Motor neuron (in vitro differentiated cells): Measurements from ENCODE around the gene SLC30A7. TPM values are rescaled to one million over a fixed set of nuclear protein-coding genes. Genes with fewer than 3 reads are reported as not detected.
A peak's percentile ranks its signal among the peaks of the same experiment; 100 is the strongest.

Experiments used
- ATAC-seq, 8 experiments: fragments of 200-7000 bp; cut with Tn5 transposase; replicated peaks in 6 of 8; 2 replicates each; pipeline ENCODE4 v1.8.0; 2021; ENCODE audit warnings: mild to moderate bottlenecking in 8 of 8, moderate library complexity in 8 of 8
- H3K27ac ChIP-seq, 2 donors: fragments of 250-450 bp; sonication (Bioruptor Pico); 2 replicates each; pipeline ENCODE4 v1.9.0; 2021; ENCODE audit warnings: antibody characterized with exemption in 2 of 2, mild to moderate bottlenecking in 2 of 2, moderate library complexity in 1 of 2
- H3K4me1 ChIP-seq, 2 donors: fragments of 250-450 bp; sonication (Bioruptor Pico); replicated peaks in 1 of 2; 2 replicates each; pipeline ENCODE4 v1.6.1; 2021; ENCODE audit warnings: antibody characterized with exemption in 2 of 2, mild to moderate bottlenecking in 2 of 2, moderate library complexity in 1 of 2
- H3K4me3 ChIP-seq, 5 donors: fragments of 250-450 bp; sonication (Bioruptor Pico); 2 replicates each; pipeline ENCODE4 v1.9.0; 2021; ENCODE audit warnings: antibody characterized with exemption in 5 of 5, mild to moderate bottlenecking in 5 of 5, moderate library complexity in 4 of 5
- WGBS, 10 experiments: fragments of 450-650 bp; shearing (Covaris generic); methylation state at CpG; one replicate each; pipeline ENCODE4 v1.0.0; 2022; 5-methylcytosine and 5-hydroxymethylcytosine counted together
- in situ Hi-C, 9 experiments: fragments of 400-800 bp; cut with MboI; loops; one replicate each; pipeline ENCODE4 v1.15.0; 2021; ENCODE audit warnings: low sequenced_read_pairs in 9 of 9, low pct_unique_long_range_greater_than_20kb in 2 of 9; ENCODE audit not compliant: unreplicated experiment in 9 of 9
- total RNA-seq, 8 experiments: library from RNA; unstranded; fragments of 300-600 nt; gene quantifications; 2 replicates each; pipeline versions ENCODE4 v1.2.3 to v1.2.4, GENCODE V29; 2022

Gene SLC30A7
- total RNA-seq, 8 experiments from 2014 or later, result 19.6 to 27.0 (median 21.1) TPM

- peak; percentile 48 to 78 (median 72) for ATAC-seq
- H3K4me1 ChIP-seq, result peaks cover 11 to 23% of the 10 kb centered on the region in 2 donors
- in situ Hi-C loops, result no loop called here
- peak within 1 kb of the TSS; percentile 76 to 88 for H3K27ac ChIP-seq
- WGBS, 10 experiments, result 0 to 1% (median 0%) methylated on average over 2 to 43 of the region's 47 CpGs
- H3K4me3 ChIP-seq, result peak within 1 kb of the TSS; percentile 65 to 90 (median 84)
Measured at GRCh38 chr1:100894603-100895539, 1.0 kb upstream of the SLC30A7 start, which contains the start of gene EXTL2. TSS of gene EXTL2 (minus strand) at chr1:100894842. CDS start at chr1:100888757, 6,085 bp downstream.

- peak overlapping the region; percentile 65 to 90 (median 84) for H3K4me3 ChIP-seq
- in situ Hi-C loops, result no loop called here
- peak in 6 of 8 experiments; percentile 4 to 14 (median 9) for ATAC-seq
- H3K4me1 ChIP-seq, result peaks cover 11 to 23% of the 10 kb centered on the region in 2 donors
- H3K27ac ChIP-seq, result peak overlapping the region; percentile 76 to 88
- 0% methylated on average over 1 to 12 of the region's 12 CpGs; no CpG with 5 or more reads in 3 of the 10 experiments for WGBS, 10 experiments
Measured at GRCh38 chr1:100896481-100896982, 642 bp downstream of the SLC30A7 start.

- no peak for ATAC-seq
- 93 to 100% (median 100%) methylated on average over 1 of the region's 1 CpG; no CpG with 5 or more reads in 2 of the 10 experiments for WGBS, 10 experiments
- H3K4me1 ChIP-seq, result peaks cover 3 to 10% of the 10 kb centered on the region in 2 donors
- no peak overlapping the region for H3K27ac ChIP-seq
- in situ Hi-C loops, result loop anchor here in 3 of 9 experiments (25.0 kb wide), 2 partner anchors 335 to 385 kb away; partner anchors contain the start of gene S1PR1 (in 1 of the 3)
- no peak overlapping the region for H3K4me3 ChIP-seq
Measured at GRCh38 chr1:100902365-100902764, 6.5 kb downstream of the SLC30A7 start.

GRCh38 chr1:100903777-100904176, 7.9 kb downstream of the SLC30A7 start:
- no peak overlapping the region for H3K4me3 ChIP-seq
- in situ Hi-C loops, result loop anchor here in 3 of 9 experiments (25.0 kb wide), 2 partner anchors 334 to 384 kb away; partner anchors contain the start of gene S1PR1 (in 1 of the 3)
- H3K4me1 ChIP-seq, result no peaks in the 10 kb centered on the region
- no peak overlapping the region for H3K27ac ChIP-seq
- no peak for ATAC-seq
- 89 to 100% (median 100%) methylated on average over 1 of the region's 1 CpG; no CpG with 5 or more reads in 2 of the 10 experiments for WGBS, 10 experiments

- 93 to 100% (median 100%) methylated on average over 1 to 2 of the region's 2 CpGs; no CpG with 5 or more reads in 1 of the 10 experiments for WGBS, 10 experiments
- in situ Hi-C loops, result loop anchor here in 3 of 9 experiments (25.0 kb wide), 2 partner anchors 333 to 383 kb away; partner anchors contain the start of gene S1PR1 (in 1 of the 3)
- Histone ChIP-seq H3K4me3 (no peak overlapping the region), H3K27ac (no peak overlapping the region), H3K4me1 (no peaks in the 10 kb centered on the region)
- no peak for ATAC-seq
Measured at GRCh38 chr1:100904528-100904927, 8.6 kb downstream of the SLC30A7 start.

- Histone ChIP-seq H3K4me1 (no peaks in the 10 kb centered on the region), H3K4me3 (no peak overlapping the region), H3K27ac (no peak overlapping the region)
- in situ Hi-C loops, result loop anchor here in 3 of 9 experiments (25.0 kb wide), 2 partner anchors 332 to 382 kb away; partner anchors contain the start of gene S1PR1 (in 1 of the 3)
- no peak for ATAC-seq
- 93 to 100% (median 97%) methylated on average over 3 of the region's 3 CpGs for WGBS, 10 experiments
Measured at GRCh38 chr1:100905181-100905580, 9.3 kb downstream of the SLC30A7 start.

GRCh38 chr1:100907887-100908286, 12.0 kb downstream of the SLC30A7 start:
- no peak for ATAC-seq
- H3K4me1 ChIP-seq, result no peaks in the 10 kb centered on the region
- H3K27ac ChIP-seq, result no peak overlapping the region
- 84 to 100% (median 97%) methylated on average over 1 of the region's 1 CpG for WGBS, 10 experiments
- H3K4me3 ChIP-seq, result no peak overlapping the region
- in situ Hi-C loops, result loop anchor here in 3 of 9 experiments (25.0 kb wide), 2 partner anchors 329 to 379 kb away; partner anchors contain the start of gene S1PR1 (in 1 of the 3)

- Histone ChIP-seq H3K4me3 (no peak overlapping the region), H3K27ac (no peak overlapping the region), H3K4me1 (no peaks in the 10 kb centered on the region)
- in situ Hi-C loops, result loop anchor here in 3 of 9 experiments (25.0 kb wide), 2 partner anchors 328 to 378 kb away; partner anchors contain the start of gene S1PR1 (in 1 of the 3)
- no peak for ATAC-seq
Measured at GRCh38 chr1:100909018-100909417, 13.1 kb downstream of the SLC30A7 start.

GRCh38 chr1:100912019-100912418, 16.1 kb downstream of the SLC30A7 start:
- ATAC-seq, result no peak
- H3K4me1 ChIP-seq, result no peaks in the 10 kb centered on the region
- in situ Hi-C loops, result loop anchor here in 3 of 9 experiments (25.0 kb wide), 2 partner anchors 325 to 375 kb away; partner anchors contain the start of gene S1PR1 (in 1 of the 3)
- no peak overlapping the region for H3K4me3 ChIP-seq
- no peak overlapping the region for H3K27ac ChIP-seq

- Histone ChIP-seq H3K4me3 (no peak overlapping the region), H3K27ac (no peak overlapping the region), H3K4me1 (no peaks in the 10 kb centered on the region)
- no peak for ATAC-seq
- 32 to 57% (median 46%) methylated on average over 2 to 3 of the region's 3 CpGs for WGBS, 10 experiments
- in situ Hi-C loops, result loop anchor here in 4 of 9 experiments (10.0 to 25.0 kb wide), 3 partner anchors 316 to 374 kb away; partner anchors contain the start of gene S1PR1 (in 1 of the 4)
Measured at GRCh38 chr1:100921110-100921706, 25.3 kb downstream of the SLC30A7 start.

- in situ Hi-C loops, result loop anchor here in 4 of 9 experiments (10.0 to 25.0 kb wide), 3 partner anchors 313 to 371 kb away; partner anchors contain the start of gene S1PR1 (in 1 of the 4)
- Histone ChIP-seq H3K4me1 (no peaks in the 10 kb centered on the region), H3K4me3 (no peak overlapping the region), H3K27ac (no peak overlapping the region)
- ATAC-seq, result peak in 2 of 8 experiments; percentile 47 to 48
Measured at GRCh38 chr1:100924212-100924611, 28.3 kb downstream of the SLC30A7 start.

- no peak for ATAC-seq
- WGBS, 10 experiments, result 67 to 100% (median 95%) methylated on average over 1 to 2 of the region's 2 CpGs
- in situ Hi-C loops, result loop anchor here in 7 of 9 experiments (10.0 to 25.0 kb wide), 3 partner anchors 312 to 370 kb away; partner anchors contain the start of gene S1PR1 (in 1 of the 7)
Measured at GRCh38 chr1:100924991-100925390, 29.1 kb downstream of the SLC30A7 start.

More at GRCh38 chr1:100924991-100925390, 29.1 kb downstream of the SLC30A7 start:
- Histone ChIP-seq H3K27ac (no peak overlapping the region), H3K4me3 (no peak overlapping the region), H3K4me1 (no peaks in the 10 kb centered on the region)
